HG02588 (cell line): ENCODE results near the gene IQSEC1.

Source experiments
- ATAC-seq: cut with Tn5 transposase; IDR thresholded peaks from one replicate; pipeline ENCODE4 v1.9.1; 2021; ENCODE audit warnings: mild to moderate bottlenecking, moderate library complexity; ENCODE audit not compliant: unreplicated experiment

IQSEC1 gene

DNA sequence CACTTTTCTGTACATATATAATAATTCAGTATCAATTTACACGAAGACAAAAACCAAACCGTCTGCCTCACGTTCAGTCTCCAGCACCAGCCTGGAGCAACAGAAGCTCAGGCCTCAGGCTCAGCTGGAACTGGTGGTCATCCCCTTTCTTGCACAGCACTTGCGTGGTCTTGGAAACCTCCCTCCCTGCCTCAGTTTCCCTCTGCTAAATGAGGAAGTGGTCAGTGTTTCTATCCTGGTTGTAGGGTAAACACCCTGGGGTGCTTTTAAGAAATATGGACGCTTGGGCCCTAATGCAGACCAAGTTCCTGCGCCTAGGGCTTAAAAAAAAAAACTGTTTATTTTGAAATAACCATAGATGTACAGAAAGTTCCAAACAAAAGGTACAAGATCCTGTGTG, 21.6 kb downstream of the IQSEC1 start:
- ATAC-seq = no peak

DNA sequence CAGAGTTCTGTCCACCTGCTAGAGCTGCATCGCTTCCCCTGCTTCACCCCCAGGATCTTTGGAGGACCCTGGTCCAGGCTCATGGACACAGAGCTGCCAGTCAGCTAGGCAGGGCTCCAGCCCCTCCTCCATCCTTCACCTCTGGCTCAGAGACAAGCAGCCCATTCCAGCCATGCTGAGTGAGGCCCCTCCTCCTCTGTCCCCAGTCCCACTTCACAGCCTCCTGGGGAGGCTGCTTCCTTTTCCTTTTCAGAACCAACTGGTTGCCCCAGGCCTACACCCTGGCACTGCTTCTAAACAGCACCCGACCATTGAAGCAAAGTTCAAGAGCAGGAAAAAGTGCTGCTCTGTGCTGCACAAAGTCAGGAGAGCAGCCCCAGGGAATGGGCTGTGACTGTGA, 22.2 kb downstream of the IQSEC1 start:
- no peak for ATAC-seq

DNA sequence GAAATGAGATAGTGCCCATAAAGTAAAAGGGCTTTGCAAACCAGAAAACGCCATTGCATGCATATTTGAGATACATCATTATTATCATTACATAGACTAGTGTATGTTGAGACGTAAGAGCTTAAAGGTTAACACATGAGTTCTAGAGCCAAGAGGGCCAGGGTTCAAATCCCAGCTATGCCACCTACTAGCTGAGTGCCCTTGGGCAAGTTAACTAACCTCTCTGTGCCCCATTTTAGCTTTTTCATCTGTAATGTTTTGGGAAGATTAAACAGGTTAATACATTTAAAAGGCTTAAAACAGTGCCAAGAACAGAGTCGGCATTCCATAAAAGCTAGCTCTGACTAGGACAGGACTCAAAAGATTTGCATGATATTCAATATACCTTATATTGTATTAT, 22.8 kb downstream of the IQSEC1 start:
- no peak for ATAC-seq

DNA sequence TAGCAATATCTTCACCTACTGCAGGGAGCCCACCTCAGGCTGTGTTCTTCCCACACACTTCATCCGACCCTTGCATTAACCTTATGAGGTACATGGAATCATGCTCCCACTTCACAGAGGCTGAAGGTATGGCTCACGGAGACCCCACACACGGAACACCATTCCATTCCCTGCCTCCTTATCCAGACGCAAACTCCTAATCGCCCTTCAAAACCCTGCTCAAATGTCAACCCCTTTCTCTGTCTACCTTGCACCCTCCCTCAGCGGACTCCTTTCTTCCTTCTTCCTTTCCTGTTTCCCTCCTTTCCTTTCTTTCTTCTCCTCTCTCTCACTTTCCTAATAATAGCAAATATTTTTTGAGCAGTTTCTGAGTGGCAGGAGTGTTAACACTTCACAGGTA, 23.8 kb downstream of the IQSEC1 start:
- ATAC-seq = no peak

DNA sequence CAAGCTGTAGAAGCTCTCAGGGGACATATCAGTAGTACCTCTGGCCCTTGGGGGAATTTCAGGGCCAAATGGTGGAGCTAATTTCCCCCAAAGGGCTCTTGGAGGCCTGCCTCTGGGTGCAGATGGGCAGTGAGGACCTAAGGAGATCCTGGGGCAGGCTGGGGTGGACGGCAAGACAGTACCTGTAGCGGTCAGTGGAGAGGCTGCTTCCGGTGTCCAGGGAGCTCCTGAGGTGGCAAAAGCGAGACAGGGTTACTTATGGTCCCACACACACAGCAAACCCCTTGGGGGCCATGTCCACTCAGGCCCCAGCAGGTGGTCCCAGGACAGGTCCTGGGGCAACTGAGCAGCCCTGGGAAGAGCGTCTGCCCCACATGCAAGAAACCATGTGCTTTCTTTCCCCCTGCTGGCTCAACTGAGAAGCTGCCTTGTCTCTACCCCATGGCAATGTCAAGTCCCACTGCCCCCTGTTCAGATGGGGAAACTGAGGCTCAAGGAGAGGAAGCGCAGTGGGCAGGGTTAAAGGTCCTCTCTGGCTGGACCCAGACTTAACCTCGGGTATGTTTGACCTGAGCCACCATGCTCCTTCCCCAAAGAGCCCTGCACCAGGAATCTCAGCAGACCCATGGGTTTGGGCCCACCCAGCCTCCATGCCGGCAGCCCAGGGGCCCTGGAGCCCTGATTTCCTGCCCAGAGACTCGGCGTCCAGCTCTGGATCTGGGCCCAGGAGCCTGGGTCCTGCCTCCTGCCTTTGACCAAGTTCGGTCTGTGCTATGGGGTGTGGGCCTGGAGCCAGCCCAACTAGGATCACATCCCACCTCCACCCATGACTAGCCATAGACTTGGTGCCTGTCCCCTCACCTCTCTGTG, 25.7 kb downstream of the IQSEC1 start:
- ATAC-seq = no peak

DNA sequence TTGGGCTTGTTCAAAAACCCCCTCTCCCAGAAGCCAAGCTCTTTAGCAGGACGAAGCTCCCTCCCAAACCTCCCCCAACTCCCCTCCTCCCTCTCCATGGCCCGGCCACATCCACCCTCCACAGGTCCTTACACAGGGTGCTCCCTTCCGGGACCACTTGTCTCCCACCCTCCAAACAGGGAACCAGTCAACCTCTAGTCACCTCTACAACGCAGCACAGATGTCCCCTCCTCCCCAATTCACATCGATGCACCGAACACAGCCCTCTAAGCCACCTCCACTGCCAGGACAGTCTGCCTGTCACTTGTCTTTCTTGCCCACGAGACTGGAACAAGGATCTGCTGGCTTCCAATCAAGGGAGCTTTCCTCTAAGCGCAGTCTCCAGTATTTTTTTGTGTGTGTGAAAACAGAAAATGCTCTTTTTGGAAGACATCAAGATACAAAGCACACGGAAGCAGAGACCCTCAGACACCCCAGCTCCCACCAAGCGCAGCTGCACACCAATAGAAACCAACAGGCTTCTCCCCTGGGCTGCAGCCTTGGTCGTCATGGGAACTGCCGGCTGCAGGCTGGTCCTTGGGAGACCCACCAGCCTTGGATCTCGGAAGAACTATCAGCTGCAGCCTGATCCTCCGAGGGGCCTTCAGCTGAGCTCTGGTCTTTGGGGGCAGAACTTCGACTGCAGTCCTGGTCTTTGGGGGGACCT, 26.5 kb downstream of the IQSEC1 start:
- peak; percentile 15 for ATAC-seq

DNA sequence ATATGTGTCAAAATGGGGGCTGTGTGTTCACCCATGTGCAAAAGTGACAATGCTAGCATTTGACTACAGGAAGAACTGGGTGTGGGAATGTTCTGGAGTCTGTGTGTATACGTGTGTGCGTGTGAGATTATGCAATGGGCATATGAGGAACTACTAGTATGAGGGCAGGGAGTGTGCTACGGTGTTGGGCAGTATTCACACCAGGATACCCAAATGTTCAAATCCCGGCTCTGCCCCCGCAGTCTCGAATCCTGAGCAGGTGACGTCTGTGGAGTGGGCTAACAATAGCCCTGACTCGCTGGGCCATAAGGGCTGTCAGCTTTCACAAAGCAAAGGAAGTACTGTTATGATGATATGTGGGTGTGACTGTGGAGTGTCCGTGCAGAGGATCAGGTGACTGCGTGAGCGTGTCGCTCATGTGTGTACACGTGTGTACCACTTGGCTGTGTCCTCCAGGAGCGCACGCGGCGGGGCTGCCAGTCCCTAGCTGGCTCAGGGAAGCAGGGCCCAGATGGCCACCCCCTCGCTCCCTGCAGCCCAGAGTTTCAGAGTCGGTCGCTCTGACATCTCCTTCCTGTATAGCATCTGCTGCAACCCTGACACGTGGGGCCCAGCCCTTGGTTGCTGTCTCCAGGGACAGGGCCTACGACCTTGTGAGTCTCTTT, 27.2 kb downstream of the IQSEC1 start:
- ATAC-seq = peak; percentile 70

DNA sequence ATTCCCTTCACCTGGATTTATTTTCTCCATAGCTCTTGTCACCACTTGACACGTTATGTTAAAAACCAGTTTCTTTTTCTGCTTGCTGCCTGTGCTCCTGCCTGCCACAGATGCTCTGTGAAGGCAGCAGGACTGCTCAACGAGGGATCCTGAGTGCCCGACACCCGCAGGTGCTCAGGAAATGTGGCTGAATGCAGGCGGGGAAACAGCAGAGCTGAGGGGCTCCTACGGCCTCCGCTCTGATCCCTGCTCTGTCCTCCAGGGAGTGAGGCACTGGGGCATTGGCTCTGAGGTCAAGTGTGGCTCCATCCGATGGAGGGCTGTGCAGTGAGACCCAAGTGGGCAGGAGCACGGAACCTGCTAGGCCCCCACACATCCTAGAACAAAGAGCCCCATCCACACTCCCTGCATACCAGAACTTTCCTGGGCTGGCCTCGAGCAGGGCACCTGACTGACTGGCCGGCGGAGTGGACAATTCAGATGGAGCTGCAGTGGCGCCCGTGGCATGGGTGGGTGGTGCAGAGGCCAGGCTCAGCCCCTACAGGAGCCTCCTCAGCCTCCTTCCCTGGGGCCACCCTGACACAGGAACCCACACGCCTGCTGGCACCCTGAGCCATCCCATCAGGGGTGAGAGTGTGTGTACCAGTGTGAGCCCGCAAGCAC, 27.9 kb downstream of the IQSEC1 start:
- peak; percentile 19 for ATAC-seq

DNA sequence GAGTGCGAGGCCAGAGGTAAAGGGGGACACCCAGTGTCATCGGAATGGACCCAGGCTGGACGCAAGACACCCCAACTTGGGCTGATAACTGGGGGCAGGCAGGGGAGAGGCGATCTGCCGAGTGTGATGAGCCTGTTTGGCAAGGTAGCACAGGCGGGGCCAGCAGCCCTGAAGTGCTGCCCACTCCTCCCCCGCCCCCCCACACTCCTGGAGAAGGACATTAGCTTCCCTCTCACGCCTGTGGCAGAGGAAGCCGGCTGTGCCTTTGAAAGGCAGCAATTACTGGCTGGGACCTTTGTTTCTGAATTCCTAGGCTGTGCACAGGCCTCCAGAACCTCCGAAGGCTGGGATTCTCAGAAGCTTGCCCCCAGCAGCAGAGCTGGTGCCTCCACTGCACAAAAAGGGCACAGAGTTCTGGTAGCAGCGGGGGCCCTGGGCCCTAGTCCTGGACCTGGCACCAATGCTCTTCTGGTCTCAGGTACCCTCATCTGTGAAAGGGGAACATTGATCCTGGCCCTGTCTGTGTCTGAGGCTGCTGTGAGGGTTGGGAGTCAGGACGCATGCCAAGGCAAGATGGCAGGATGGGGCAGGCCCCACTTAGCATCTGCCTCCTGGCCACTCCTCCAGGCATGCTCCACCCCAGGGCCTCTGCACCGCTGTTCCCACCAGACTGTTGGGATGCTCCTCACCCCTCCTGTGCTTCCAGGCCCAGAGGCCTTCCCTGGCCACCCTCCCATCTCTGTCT, 28.6 kb downstream of the IQSEC1 start:
- ATAC-seq = no peak

DNA sequence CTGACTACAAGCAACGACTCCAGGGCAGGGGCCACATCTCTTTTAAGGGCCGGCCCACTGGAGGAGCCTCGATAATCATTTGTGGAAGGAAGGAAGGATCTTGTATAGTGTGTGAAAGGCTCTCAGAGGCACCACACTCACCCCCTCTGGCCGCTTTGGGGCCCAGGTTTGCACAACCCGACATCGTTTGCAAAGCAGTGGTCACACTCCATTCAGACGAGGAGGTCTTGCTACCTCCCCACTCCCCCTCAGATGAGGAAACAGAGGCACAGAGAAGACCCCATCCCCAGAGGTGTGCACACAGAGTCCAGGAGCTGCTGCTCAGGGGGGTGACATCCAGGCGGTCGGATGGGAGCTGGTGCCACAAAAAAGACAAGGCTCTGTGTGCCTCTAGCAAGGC, 29.6 kb downstream of the IQSEC1 start:
- no peak for ATAC-seq

DNA sequence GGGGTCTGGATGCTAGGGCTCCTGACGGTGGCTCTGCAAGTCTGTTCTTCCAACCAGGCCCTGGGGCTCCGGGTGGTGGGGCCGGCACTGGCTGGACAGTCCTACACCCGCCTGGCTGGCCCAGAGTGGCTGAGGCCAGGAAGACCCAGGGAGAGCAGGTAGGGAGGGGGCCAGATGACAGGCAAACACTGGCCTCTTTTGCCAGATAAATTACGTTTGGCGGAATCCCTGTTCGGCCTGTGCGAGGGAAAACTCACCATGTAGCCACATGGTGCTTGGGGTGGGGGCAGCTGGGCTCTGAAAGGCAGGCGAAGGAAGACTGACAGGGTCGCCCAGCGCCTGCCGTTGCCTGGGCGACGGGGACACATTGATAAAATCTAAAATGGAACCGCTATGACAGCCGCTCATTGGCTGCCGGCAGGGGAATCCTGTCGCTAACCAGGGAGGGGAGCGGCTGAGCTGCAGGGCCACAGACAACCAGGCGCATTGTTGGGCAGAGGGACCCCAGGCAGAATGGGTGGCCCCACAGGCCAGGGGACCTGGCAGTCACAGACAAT, 30.4 kb downstream of the IQSEC1 start:
- ATAC-seq = no peak

DNA sequence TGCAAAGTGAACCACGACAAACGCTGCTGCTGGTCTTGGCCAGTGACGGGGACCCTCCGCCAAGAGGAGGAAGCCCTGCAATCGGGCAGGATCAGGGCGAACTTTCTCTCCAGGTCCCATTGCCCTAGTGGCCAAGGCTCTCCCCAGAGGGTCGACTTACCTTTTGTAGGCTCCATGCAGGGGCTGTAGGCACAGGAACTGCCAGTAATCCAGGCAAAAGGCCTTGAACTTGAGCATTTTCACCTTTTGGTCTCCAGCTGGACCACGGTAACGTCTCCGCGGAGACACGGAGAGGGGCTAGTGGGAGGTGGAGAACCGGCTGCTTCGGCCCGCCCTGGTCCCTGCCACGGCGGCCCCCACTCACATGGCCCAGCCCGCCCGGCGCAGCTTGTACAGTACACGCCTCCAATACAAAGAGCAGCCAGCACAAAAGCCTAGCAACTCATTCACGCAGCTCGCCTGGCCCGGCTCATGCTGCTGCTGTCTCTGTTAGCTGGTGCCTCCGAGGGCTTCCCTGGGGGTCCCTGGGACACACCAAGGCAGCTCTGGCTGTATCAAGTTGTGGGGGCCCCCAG, 31.0 kb downstream of the IQSEC1 start:
- ATAC-seq = no peak

DNA sequence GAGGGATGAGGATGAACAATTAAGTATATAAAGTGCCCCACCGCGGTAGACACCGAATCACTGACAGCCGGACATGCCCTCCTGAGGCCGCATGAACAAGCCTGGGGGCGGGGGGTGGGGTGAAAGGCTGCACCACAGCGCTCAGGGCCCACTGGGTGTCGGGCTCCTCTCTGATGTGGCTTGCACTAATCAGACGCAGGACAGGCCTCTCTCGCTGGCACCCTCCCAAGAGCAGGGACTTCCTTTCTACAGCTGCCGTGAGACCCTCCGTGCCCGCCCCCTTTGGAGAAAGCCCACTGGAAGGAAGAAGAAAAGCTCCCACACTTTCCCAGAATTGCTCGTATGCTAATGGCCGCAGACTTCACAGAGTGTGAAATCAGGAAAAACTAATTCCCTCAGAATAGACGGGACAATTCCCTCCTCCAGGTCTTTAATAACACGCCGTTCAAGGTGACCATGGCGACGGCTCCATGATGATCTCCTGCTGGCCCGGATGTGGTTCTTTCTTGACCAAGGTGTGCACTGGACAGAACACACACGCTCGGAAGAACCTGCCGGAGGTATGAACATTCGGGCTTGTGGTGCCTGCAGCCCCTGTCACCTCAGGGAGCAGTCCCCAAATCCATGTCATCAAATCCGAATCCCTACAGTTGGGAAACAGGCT, 32.0 kb downstream of the IQSEC1 start:
- no peak for ATAC-seq

DNA sequence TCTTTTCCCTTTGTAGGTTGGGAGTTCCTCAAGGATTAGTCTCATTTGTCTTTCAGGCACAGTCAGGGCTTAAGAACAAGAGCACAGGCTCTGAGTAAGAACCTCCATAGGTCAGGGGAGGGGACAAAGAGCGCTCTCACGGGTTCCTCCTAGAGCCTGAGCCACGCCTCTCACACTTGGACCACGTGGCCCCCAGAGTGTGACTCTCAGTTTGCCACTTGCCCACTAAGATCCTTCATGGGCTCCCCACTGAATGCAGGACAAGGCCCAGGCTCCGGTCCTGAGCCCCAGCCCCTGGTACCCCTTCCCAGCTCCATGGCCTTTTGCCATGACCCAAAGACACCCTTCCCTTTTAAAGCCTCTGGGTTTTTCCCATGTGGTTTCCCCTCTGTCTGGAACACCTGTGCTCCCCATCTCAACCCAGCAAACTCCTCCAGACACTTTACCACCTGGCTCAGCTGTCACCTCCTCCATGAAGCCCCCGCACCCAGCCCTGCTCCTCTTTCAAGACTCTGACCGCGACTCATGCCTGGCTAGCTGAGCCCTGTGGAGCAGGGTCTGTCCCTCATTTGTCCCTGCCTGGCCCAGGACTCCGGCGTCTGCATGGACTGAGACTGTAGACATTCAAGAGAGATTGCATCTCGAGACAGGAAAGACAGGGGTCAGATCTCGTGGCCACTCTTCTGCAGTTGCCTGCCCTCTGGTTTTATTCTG, 32.7 kb downstream of the IQSEC1 start:
- peak; percentile 96 for ATAC-seq

DNA sequence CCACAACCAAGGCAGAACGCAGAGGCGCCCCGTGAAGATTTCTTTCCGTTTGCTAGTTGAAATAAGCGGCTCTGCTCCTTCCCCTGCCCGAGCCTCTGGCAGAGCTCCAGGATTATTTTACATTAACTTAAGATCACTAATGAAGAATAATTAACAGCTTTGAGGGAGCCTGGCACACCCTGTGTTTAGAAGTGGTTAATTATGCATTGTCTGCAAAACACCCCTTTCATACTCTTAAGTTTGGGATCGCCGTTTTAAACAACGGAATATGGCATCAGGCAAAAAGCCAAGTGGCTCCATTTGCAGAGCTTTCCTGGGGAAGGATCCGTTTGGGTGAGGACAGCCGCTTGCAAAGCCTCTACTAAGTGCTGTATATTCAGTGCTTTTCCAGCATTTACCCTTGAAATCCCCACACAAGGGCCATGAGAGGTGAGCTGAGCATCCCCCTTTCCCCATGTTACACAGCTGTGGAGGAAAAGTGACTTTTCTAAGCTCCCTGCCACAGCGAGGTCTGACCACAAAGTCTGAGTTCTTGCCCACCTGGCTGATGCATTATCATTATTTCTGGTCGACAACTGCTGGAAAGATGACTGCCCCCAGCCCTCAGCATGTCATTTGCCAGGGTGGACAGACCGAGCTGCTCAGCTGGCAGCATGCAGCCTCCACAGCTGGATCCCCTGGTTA, 33.9 kb downstream of the IQSEC1 start:
- no peak for ATAC-seq

DNA sequence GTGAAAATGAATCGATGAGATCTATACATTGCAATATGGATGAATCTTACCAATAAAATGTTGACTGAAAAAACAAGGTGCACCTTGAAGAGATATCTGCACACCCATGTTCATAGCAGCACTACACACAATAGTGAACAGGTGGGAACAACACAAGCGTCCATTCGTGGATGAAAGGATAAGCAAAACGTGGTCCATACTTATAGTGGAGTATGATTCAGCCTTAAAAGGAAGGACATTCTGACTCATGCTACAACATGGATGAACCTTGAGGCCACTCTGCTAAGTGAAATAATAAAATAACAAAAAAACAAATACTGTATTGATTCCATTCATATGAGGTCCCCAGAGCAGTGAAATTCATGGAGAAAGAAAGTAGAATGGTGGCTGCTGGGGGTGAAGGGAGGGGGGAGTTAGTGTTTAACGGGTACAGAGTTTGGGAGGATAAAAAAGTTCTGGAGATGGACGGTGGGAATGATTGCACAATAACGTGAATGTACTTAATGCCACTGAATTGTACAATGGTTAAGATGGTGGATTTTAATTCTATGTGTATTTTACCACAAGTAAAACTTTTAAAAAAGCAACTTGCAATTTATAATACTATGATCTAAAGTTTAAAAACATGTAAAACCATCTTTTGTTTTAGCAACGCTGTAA, 35.6 kb downstream of the IQSEC1 start:
- ATAC-seq = no peak

DNA sequence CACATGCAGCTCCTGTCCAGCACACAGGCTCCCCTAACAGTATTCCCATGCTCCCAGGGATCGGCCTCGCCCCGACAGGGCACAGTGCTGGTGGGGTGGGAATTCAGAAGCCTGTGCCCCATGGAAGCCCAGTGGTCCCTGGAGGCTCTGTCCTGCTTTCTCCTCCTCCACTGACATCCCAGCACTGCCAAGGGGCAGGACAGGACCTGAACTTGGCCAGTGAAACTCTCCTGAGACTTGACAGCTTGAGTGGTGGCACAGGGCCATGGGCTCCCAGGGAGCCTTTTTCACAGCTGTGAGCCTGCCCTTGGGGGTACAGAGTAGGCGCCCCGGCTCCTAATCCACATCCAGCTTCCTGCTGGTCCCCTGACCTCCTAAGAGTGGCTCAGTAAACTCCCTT, 38.4 kb downstream of the IQSEC1 start:
- no peak for ATAC-seq
